ENCODE results near the gene SLC25A28.
A peak's percentile ranks its signal among the peaks of the same experiment; 100 is the strongest.
"Not testable (repeated sequence)": the region's sequence is repeated elsewhere in the genome, so short reads cannot be mapped to it uniquely, and the experiment has no call there.

SLC25A28 gene

DNA sequence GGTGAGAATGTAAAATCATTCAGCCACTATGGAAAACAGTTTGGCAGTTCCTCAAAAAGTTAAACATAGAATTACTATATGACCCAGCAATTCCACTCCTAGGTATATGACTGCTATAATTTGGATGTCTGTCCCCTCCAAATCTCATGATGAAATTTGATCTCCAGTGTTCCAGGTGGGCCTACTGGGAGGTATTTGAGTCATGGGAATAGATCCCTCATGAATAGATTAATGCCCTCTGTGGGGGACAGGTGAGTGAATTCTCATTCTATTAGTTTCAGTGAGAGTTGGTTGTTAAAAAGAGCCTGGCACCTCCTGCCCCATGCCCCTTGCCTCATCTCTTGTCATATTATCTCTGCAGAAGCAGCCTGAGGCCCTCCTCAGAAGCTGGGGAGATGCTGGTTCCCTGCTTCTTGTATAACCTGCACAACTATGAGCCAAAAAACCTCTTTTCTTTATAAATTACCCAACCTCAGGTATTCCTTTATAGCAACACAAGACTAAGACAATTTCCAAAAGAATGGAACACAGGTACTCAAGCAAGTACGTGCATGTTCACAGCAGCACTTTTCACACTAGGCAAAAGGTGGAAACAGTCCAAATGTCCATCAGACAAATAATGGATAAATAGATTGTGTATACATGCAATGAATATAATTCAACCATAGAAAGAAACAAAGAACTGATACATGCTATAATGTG lies 8.8 kb upstream of the SLC25A28 start:
- no peak for DNase-seq (ENCODE audit: extremely low read depth in 1 of 2, low read depth in 1 of 2)

DNA sequence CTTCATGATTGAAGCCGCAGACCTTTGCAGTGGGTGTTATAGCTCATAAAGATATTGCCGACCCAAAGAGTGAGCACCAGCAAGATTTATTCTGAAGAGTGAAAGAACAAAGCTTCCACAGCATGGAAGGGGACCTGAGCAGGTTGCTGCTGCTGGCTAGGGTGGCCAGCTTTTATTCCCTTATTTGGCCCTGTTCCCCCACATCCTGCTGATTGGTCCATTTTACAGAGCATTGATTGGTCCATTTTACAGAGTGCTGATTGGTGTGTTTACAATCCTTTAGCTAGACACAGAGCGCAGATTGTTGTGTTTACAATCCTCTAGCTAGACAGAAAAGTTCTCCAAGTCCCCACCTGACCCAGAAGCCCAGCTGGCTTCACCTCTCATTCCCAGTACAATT lies 4.9 kb upstream of the SLC25A28 start:
- DNase-seq (ENCODE audit: extremely low read depth in 1 of 2, low read depth in 1 of 2) = not testable (repeated sequence)

DNA sequence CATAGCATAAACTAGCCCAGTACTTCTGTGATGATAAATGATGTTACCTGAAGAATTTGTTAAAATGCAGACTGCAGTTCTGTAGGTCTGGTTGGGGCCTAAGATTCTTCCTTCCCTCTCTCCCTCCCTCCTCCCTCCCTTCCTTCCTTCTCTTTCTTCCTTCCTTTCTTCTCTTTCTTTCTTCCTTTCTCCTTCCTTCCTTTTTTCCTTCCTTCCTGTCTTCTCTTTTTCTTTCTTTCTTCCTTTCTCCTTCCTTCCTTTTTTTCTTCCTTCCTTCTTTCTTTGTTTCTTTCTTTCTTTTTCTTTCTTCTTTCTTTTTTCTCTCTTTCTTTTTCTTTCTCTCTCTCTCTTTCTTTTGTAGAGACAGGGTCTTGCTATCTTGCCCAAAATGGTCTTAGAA lies 3.7 kb upstream of the SLC25A28 start:
- DNase-seq (ENCODE audit: extremely low read depth in 1 of 2, low read depth in 1 of 2) = no peak

DNA sequence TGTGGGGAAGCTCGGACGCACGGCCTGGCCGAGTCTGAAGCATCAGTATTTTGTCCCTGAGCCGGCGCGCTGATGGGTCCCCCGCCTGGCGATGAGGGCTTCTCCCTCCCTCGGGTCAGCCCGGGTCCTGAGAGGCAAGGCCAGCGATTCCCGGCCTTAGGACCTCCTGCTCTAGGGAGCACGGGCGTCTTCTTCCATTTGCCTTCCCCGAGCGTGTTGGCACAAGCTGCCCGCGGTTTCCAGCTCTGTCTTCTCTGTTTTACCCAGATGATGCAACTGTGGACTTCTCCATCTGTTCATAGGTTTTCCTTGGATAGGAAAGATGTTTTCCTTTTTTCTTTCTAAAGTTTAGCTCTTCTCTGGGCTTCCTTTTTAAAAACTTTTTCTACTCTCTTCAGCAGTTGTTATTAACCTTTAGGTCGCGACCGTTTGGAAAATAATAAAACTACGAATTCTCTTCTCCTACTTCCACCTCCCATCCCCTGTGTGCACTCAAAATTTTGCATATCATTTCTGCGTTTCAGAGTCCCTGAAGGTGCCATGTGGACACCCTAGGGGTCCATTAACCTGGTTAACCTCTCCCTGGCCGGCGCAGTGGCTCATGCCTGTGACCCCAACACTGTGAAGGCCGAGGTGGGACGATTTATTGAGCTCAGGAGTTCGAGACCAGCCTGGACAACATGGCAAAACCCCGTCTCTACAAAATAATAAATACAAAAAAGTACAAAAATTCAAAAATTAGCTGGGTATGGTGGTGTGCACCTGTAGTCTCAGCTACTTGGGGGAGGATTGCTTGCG lies 1.4 kb upstream of the SLC25A28 start:
- no peak for DNase-seq (ENCODE audit: extremely low read depth in 1 of 2, low read depth in 1 of 2)

DNA sequence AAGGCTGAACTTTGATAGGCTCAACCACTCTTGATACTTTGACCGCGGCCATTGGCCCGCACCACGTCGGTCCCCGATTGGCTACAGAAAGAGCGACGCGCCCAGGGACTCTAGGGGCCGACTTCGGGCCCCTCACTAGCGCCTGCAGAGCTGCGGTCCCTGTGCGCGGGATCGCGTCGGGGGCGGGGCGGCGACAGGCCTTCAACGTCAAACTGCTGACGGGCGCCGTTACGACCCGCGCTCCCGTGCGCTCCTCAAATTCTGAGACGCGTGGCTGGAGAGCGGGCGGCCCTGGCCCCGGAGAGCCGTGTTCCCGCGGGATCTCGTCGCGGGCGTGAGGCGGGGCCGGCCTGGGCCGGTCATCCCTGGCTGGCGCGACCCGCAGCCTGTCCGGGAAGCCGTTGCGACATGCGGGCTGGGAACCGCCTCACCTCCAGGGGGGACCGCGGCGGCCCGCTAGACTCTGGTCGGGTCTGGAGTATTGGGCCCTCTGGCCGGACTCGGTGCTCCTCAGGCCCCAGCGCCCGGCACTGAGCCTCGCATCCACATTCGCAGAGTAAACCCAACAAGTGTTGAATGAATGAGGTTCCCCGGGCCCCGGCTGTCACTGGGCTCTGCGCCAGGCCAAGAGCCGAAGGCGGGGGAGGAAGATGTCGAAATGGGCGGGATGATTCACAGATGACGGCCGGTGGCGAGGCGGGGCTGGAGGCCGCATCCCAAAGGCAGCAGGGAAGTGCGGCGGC lies 643 bp upstream of the SLC25A28 start:
- DNase-seq (ENCODE audit: extremely low read depth in 1 of 2, low read depth in 1 of 2) = peak; percentile 80

DNA sequence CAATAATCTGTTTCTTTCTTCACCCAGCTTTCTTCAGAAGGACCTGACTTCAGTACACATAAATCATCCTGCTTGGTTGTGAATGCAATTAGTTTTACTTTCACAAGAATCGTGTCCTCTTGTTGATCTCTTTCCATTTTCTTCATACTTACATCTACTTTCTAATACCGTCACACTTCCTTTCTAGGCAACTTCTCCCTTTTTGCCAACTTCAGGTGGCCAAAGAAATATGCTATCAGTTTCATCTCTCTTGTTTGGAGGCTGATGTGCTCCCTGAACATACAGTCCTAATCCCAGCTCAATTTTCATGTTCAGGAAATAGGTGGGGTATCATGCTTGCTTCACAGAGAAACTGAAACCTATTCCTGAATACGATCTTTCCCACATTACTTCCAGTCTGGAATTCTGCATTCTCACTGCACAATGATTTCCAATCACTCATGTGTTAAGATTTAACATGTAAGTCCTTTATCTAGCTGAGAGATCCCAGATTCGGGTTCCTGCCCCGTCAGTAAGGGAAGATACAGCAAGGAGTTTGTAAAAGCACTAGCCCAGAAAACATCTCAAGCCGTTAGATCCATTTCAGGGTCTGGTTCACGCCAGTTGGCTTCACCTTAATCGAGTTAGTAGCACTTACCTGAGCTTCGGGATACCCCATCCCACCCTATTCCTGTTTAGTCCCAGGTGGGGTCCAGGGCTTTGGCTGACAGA lies 994 bp downstream of the SLC25A28 start:
- DNase-seq (ENCODE audit: extremely low read depth in 1 of 2, low read depth in 1 of 2) = no peak

DNA sequence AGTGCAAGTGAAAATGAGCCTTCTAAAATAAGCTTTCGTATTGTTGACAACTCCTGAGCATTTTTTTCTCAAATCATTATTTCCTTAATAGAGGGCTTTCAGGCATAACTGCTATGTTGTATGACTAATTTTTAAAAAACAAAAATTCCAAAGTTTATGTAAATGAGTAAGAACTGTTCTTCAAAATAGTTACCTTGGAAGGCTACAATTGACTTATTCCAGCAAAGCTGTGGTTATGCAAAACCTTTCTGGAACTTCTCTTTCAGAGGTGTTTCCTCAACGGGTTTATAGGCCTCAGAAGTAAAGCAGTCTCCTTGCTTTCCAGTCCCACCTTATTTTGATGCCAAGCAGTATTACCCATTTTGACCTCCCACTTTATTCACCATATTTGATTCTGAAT lies 2.5 kb downstream of the SLC25A28 start:
- DNase-seq (ENCODE audit: extremely low read depth in 1 of 2, low read depth in 1 of 2) = no peak

DNA sequence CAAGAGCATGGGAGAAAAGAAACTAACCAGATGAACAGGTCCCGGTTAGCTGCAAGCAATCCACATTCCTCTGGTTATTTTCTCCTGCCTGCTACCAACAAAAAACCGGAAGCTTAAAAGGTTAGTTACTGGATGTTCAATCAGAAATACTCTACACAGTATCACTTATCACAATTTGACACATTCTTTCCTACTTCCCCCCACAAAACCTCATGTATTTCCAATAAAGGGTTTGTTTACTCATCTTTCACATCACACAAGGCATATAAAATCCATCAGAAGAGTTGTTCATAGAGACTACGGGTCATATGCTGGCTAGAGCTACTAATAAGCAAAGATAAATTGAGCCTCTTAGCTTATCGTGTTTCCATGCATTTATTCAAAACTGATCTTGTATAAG lies 4.8 kb downstream of the SLC25A28 start:
- DNase-seq (ENCODE audit: extremely low read depth in 1 of 2, low read depth in 1 of 2) = no peak

DNA sequence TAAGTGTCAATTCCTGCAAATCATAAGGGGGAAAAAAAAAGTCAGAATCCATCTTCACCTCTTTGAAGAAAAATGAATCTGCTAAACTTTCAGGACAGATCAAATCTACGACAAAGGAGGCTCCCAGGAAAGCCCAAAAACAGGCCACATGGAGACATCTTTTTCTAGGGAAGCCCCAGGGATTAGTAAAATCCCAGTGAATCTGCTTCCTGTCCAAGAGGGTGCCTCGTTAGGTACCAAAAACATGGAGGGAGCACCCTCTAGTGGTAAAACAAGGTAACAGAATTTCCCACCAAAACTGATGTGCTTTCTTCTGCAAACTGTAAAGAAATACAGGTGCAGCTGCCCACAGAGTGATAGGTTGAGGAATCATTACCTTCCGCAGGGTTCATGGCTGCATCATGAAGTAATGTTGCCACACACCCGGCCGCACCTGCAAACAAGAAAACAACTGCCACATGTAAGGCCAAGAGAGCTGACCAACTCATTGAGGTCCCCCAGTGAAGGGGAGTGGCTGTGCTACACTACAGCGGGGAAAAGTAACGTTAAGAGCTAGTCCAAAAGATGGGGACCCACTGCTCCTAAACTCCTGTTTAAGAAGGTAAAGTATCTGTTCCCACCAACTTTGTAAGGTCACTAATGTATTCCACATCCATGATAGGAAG lies 7.9 kb downstream of the SLC25A28 start:
- no peak for DNase-seq (ENCODE audit: extremely low read depth in 1 of 2, low read depth in 1 of 2)

DNA sequence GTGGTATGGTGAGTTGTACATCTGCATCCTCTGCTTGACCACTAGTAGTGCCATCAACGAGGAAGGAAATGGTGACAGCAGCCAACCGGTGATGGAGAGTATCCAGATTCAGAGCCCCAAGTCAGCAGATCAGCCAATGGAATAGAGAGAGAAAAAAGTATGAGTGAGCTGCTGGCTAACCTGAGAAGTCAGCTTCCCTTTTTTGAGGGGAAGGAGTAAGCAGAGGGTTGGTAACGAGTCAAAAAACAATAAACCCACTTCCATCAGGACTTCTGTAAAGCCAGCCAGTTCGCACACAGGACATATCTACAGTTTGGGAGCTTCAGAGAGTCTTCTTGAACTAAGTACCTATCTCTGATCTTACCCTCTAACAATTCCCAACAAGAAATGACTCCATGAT lies 8.9 kb downstream of the SLC25A28 start:
- DNase-seq (ENCODE audit: extremely low read depth in 1 of 2, low read depth in 1 of 2) = no peak

DNA sequence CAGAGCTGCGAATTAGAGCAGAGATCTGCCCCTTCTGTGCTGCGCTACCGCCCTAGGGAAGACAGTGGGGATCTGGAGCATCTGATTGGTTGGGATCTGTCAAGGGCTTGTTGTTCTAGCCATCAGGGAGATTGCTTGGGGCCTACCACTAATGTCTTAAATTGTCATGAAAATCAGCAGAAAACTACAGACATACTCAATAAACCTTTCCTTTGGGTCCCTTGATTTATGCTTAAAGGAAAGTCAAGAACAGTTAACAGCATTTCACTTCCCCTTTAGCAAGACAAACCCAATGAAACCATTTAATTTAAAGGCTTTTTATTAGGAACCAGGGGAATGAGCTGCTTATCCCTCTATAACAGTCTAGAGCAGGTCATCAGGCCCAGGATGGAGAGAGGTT lies 10.0 kb downstream of the SLC25A28 start:
- no peak for DNase-seq (ENCODE audit: extremely low read depth in 1 of 2, low read depth in 1 of 2)

DNA sequence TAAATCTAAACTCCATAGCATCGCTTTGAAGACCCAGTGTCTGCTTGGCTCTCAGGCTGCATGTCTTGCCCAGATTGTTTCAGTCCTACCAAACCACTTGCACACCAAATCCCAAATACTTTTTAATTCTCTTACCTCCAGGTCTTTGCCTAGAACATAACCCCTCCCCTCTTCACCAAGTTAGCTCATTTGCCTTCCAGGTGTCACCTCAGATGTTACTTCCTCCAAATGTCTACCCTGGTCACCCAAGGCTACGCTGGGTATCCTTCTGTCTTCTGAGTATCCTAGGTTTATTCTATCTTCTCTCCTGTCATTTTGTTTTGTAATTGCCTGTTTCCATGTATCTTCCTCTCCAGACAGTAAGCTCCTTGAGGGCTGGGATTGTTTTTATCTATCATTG lies 11.1 kb downstream of the SLC25A28 start:
- DNase-seq (ENCODE audit: extremely low read depth in 1 of 2, low read depth in 1 of 2) = no peak

DNA sequence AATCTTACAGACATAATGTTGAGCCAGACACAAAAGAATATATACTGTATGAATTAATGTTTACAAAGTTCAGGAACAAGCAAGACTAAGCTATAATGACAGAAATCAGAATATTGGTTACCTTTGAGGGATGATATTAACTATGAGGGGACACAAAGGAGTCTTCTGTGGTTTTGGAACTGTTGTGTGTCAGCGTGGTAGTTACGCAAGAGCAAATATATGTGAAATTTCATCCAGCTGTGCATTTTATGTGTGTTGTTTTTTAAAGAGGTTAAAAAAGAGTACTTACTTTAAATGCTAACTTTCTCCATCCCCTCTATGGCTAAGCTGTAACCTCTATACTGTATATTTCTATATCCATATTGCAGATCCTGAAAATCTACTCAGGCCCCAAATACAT lies 14.9 kb downstream of the SLC25A28 start:
- no peak for DNase-seq (ENCODE audit: extremely low read depth in 1 of 2, low read depth in 1 of 2)

DNA sequence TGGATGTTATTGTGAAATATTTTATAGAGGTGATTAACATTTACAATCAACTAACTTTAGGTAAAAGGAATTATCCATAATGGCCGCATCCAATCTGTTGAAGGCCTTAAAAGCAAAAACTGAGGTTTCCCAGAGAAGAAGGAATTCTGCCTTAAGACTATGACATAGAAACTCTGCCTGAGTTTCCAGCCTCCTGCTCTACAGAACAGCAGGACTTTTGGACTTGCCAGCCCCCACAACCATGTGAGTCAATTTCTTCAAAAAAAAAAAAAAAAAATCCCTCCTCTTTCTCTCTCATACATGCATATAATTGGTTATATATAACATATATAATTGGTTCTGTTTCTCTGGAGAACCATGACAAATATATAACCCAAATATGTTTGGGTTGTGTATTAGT lies 15.4 kb downstream of the SLC25A28 start:
- no peak for DNase-seq (ENCODE audit: extremely low read depth in 1 of 2, low read depth in 1 of 2)

DNA sequence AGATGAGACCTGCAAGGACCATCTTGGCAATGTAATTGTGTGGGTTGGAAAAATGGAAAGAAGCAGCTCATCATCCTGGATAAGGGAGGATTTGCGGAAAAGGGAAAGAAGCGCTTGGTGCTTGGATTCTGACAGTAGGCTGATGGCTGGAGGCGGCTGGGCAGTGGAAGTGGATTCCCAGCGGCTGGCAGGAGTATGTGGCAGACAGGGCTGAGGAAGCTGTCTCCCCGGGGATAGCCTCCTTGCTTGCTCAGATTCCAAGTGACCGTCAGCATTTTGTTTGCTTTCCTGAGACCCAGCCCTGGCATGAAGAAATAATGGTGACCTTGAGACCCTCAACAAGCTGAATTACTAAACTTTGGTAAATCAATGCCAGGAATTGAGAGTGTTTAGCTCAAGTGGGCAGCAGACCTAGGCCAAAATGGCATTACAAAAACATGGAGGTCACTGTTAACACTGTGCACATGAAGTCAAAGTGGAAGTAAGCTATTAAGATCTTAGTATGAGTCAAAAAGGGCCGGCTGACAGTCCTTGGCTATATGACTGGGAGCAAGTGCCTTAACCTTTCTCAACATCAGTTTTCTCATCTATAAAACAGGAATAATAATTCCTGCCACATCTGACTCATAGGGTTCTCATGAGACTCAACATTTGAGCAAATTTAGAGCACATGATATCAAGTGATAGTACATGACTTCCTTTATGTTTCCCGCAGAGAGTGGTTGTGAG lies 21.3 kb downstream of the SLC25A28 start:
- no peak for DNase-seq (ENCODE audit: extremely low read depth in 1 of 2, low read depth in 1 of 2)

DNA sequence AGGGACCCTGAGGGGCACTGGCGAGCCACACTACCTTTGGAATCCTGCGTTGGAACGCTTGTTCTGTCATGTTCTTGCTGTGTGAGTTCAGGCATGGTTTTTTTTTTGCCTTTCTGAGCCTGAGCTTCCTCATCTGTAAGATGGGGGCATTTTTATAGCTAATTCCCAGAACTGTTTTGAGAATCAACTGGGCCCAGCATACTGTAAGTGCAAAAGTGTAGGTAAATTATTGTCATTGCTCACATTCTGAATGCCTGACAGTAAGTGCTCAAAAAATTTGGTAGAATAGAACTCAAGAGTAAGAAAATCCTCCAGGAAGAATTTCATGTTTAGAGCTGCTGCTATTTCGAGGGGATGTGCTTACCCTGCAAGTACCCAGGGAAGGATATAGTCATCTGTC lies 22.2 kb downstream of the SLC25A28 start:
- no peak for DNase-seq (ENCODE audit: extremely low read depth in 1 of 2, low read depth in 1 of 2)

DNA sequence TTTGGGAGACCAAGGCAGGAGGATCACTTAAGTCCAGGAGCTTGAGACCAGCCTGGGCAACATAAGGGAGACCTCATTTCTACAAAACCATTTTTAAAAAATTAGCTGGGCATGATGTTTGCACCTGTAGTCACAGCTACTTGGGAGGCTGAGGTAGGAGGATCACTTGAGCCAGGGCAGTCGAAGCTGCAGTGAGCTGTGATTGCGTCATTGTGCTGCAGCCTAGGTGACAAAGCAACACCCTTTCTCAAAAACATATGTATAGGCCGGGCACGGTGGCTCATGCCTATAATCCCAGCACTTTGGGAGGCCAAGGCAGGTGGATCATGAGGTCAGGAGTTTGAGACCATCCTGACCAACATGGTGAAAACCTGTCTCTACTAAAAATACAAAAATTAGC lies 23.5 kb downstream of the SLC25A28 start:
- DNase-seq (ENCODE audit: extremely low read depth in 1 of 2, low read depth in 1 of 2) = not testable (repeated sequence)

DNA sequence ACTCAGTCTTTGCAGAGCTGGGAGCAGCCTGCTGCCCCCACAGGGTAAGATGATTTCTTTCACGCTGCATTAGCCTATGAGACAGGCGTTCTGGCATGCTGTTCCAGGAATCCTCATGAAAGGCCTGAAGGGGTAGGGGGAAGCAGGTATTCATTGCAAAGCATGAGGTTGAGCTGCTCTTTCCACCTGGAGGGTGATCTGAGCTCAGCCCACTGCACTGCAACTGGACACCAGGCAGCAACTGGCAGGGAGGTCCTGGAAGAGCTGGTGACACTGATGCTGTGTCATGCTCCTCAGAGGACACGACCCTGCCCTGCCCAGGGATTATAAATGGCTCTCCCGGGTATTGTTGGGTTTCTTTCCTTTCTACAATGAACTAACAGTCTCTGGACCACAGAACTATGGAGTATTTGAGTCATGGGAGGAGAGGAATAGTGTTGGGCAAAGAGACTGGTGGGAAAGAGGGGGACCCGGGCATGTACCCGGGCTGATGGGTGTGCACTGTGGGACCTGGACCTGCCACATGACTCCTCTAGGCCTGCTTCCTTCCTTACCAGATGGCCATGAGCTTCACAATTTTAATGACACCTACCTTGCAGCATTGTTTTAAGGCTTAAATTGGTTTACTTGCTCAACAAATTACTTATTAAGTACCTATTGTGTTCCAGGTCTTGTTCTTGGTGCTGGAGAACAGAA lies 24.3 kb downstream of the SLC25A28 start:
- DNase-seq (ENCODE audit: extremely low read depth in 1 of 2, low read depth in 1 of 2) = no peak

DNA sequence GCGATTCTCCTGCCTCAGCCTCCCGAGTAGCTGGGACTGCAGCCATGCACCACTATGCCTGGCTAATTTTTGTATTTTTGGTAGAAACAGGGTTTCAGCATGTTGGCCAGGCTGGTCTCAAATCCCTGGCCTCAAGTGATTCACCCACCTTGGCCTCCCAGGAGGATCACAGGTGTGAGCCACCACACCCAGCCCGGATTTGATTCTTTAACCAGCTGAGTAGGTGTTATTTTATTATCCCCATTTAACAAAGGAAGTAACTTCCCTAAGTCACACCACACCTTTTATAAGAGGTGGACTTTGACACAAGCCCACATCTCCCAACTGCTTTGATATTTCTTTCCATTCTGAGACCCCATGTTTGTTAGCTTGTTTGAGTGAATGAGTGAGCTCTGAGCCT lies 25.0 kb downstream of the SLC25A28 start:
- no peak for DNase-seq (ENCODE audit: extremely low read depth in 1 of 2, low read depth in 1 of 2)
